HG02623 (cell line): ENCODE data around the gene ASGR2.
"Not testable (repeated sequence)": the region's sequence is repeated elsewhere in the genome, so short reads cannot be mapped to it uniquely, and the experiment has no call there.

Source experiments
- ATAC-seq: cut with Tn5 transposase; IDR thresholded peaks from one replicate; pipeline ENCODE4 v1.9.1; 2021; ENCODE audit warnings: moderate library complexity; ENCODE audit not compliant: unreplicated experiment

The ASGR2 gene

GRCh38 chr17:7101531-7101930 is 13.1 kb downstream of the ASGR2 start:
- ATAC-seq, result no peak

GRCh38 chr17:7100641-7101379 is 13.8 kb downstream of the ASGR2 start:
- ATAC-seq, result not testable (repeated sequence)

- ATAC-seq, result no peak
These were observed 15.7 kb downstream of the ASGR2 start for GRCh38 chr17:7098802-7099459.

GRCh38 chr17:7097940-7098339 is 16.7 kb downstream of the ASGR2 start:
- ATAC-seq, result no peak

GRCh38 chr17:7095625-7096024 is 19.0 kb downstream of the ASGR2 start:
- ATAC-seq, result no peak

- ATAC-seq, result no peak
These were observed 20.0 kb downstream of the ASGR2 start for GRCh38 chr17:7094652-7095019.

GRCh38 chr17:7091311-7092005 is 23.2 kb downstream of the ASGR2 start:
- not testable (repeated sequence) for ATAC-seq

- ATAC-seq, result not testable (repeated sequence)
These were observed 25.1 kb downstream of the ASGR2 start for GRCh38 chr17:7089570-7089969.

- ATAC-seq, result not testable (repeated sequence)
These were observed 26.2 kb downstream of the ASGR2 start for GRCh38 chr17:7088442-7088841.

- ATAC-seq, result no peak
These were observed 30.5 kb downstream of the ASGR2 start for GRCh38 chr17:7084088-7084487.

GRCh38 chr17:7083592-7083991 is 31.0 kb downstream of the ASGR2 start:
- ATAC-seq, result no peak

- ATAC-seq, result no peak
These were observed 33.1 kb downstream of the ASGR2 start for GRCh38 chr17:7081341-7082062.

GRCh38 chr17:7080456-7081041 is 34.1 kb downstream of the ASGR2 start:
- ATAC-seq, result no peak

GRCh38 chr17:7079581-7080455 is 34.8 kb downstream of the ASGR2 start, which contains the start of gene CLEC10A:
CLEC10A (minus strand) TSS chr17:7080251; CDS start chr17:7078812, 1,439 bp downstream.
- no peak for ATAC-seq

- no peak for ATAC-seq
These were observed 35.9 kb downstream of the ASGR2 start for GRCh38 chr17:7078711-7079110.

- no peak for ATAC-seq
These were observed 36.6 kb downstream of the ASGR2 start for GRCh38 chr17:7077911-7078546.

GRCh38 chr17:7074931-7075330 is 39.7 kb downstream of the ASGR2 start:
- ATAC-seq, result no peak

GRCh38 chr17:7072406-7072805 is 42.2 kb downstream of the ASGR2 start:
- no peak for ATAC-seq

- ATAC-seq, result no peak
These were observed 43.9 kb downstream of the ASGR2 start for GRCh38 chr17:7070712-7071111.
